HG03045 (cell line): Measurements from ENCODE around the gene CRISPLD2.
"Not testable (repeated sequence)": the region's sequence is repeated elsewhere in the genome, so short reads cannot be mapped to it uniquely, and the experiment has no call there.

Source experiments
- ATAC-seq: cut with Tn5 transposase; IDR thresholded peaks from one replicate; pipeline ENCODE4 v1.9.1; 2021; ENCODE audit warnings: mild to moderate bottlenecking, moderate library complexity; ENCODE audit not compliant: unreplicated experiment

Gene CRISPLD2

GRCh38 chr16:84927621-84928591, 108.1 kb downstream of the CRISPLD2 start:
- no peak for ATAC-seq

- ATAC-seq: no peak
These were observed 109.1 kb downstream of the CRISPLD2 start for GRCh38 chr16:84928679-84929420.

GRCh38 chr16:84929421-84930297, 109.9 kb downstream of the CRISPLD2 start:
- ATAC-seq: no peak

- ATAC-seq: no peak
These were observed 110.7 kb downstream of the CRISPLD2 start for GRCh38 chr16:84930298-84931106.

- ATAC-seq: no peak
These were observed 111.3 kb downstream of the CRISPLD2 start for GRCh38 chr16:84931107-84931494.

- ATAC-seq: no peak
These were observed 111.7 kb downstream of the CRISPLD2 start for GRCh38 chr16:84931506-84931905.

GRCh38 chr16:84932681-84933080, 112.9 kb downstream of the CRISPLD2 start:
- ATAC-seq: no peak

GRCh38 chr16:84933774-84934631, 114.2 kb downstream of the CRISPLD2 start:
- ATAC-seq: no peak

GRCh38 chr16:84937196-84938005, 117.6 kb downstream of the CRISPLD2 start:
- ATAC-seq: no peak

- not testable (repeated sequence) for ATAC-seq
These were observed 118.8 kb downstream of the CRISPLD2 start for GRCh38 chr16:84938616-84939015.

- no peak for ATAC-seq
These were observed 121.1 kb downstream of the CRISPLD2 start for GRCh38 chr16:84940670-84941551.

- no peak for ATAC-seq
These were observed 122.1 kb downstream of the CRISPLD2 start for GRCh38 chr16:84941921-84942320.

GRCh38 chr16:84942786-84943185, 123.0 kb downstream of the CRISPLD2 start:
- ATAC-seq: no peak

GRCh38 chr16:84943620-84944019, 123.8 kb downstream of the CRISPLD2 start:
- ATAC-seq: no peak

- ATAC-seq: no peak
These were observed 127.2 kb downstream of the CRISPLD2 start for GRCh38 chr16:84947022-84947421.

- no peak for ATAC-seq
These were observed 128.4 kb downstream of the CRISPLD2 start for GRCh38 chr16:84947996-84948850.
